SK-N-SH (cell line): Measurements from ENCODE around the gene SLC7A8. TPM values are rescaled to one million over a fixed set of nuclear protein-coding genes. Genes with fewer than 3 reads are reported as not detected.

Experiments used
- CTCF ChIA-PET: fragments of 300-600, 350-600 bp; formaldehyde crosslinking; extraction: SDS; loops from one replicate; lab custom pipeline; 2021; lab: Yijun Ruan, JAX
- POLR2A ChIA-PET: fragments of 350-600 bp; sonication (Branson Sonifier 250); formaldehyde crosslinking; extraction: SDS; loops from one replicate; lab custom pipeline; 2020; ENCODE audit warnings: antibody characterized with exemption, inconsistent platforms; lab: Yijun Ruan, JAX
- DNase-seq: peaks from one replicate; pipeline ENCODE4 v3.0.0; 2012
- H2AFZ ChIP-seq: fragments of 200-600 bp; sonication (generic); 2 replicates; pipeline ENCODE4 v1.8.1; 2016; ENCODE audit warnings: antibody characterized with exemption, mild to moderate bottlenecking, low read depth
- H3F3A ChIP-seq: fragments of 200-600 bp; sonication (generic); replicated peaks from 2 replicates; pipeline ENCODE3; 2016; ENCODE audit warnings: antibody characterized with exemption, mild to moderate bottlenecking; ENCODE audit not compliant: insufficient read depth
- H3K27ac ChIP-seq, 2 experiments: fragments of 200-500 bp in 1 of 2; fragments of 200-600 bp in 1 of 2; sonication (Bioruptor generic) in 1 of 2; sonication (generic), shearing (Covaris generic) in 1 of 2; 2 replicates each; pipeline versions ENCODE4 v1.5.1 to v1.6.1; 2014 to 2016; ENCODE audit warnings: low read depth in 2 of 2, inconsistent platforms in 1 of 2, low read length in 1 of 2, mild to moderate bottlenecking in 1 of 2, mixed read lengths in 1 of 2
- H3K27me3 ChIP-seq: fragments of 200-600 bp; sonication (generic), shearing (Covaris generic); 2 replicates; pipeline ENCODE4 v1.6.1; 2016; ENCODE audit warnings: mixed run types; ENCODE audit not compliant: insufficient read depth
- H3K36me3 ChIP-seq, 2 experiments: fragments of 200-500 bp in 1 of 2; fragments of 200-600 bp in 1 of 2; sonication (Bioruptor generic) in 1 of 2; sonication (generic) in 1 of 2; replicated peaks in 1 of 2; 2 replicates each; pipeline versions ENCODE3 to v1.5.1; 2014 to 2016; ENCODE audit warnings: low read length in 1 of 2, mild to moderate bottlenecking in 1 of 2; ENCODE audit not compliant: insufficient read depth in 2 of 2, control insufficient read depth in 1 of 2
- H3K4me1 ChIP-seq, 2 experiments: fragments of 200-500 bp in 1 of 2; fragments of 200-600 bp in 1 of 2; sonication (Bioruptor generic) in 1 of 2; sonication (generic), shearing (Covaris generic) in 1 of 2; 2 replicates each; pipeline versions ENCODE4 v1.5.1 to v1.6.1; 2014 to 2016; ENCODE audit warnings: low read depth in 1 of 2, low read length in 1 of 2, mixed run types in 1 of 2; ENCODE audit not compliant: insufficient read depth in 2 of 2, control insufficient read depth in 1 of 2
- H3K4me2 ChIP-seq: fragments of 200-600 bp; sonication (generic), shearing (Covaris generic); 2 replicates; pipeline ENCODE4 v1.6.1; 2017; ENCODE audit warnings: mixed run types
- H3K4me3 ChIP-seq, 2 experiments: fragments of 200-500 bp in 1 of 2; fragments of 200-600 bp in 1 of 2; sonication (Bioruptor generic) in 1 of 2; sonication (generic), shearing (Covaris generic) in 1 of 2; 2 replicates each; pipeline versions ENCODE4 v1.5.1 to v1.8.1; 2014 to 2016; ENCODE audit warnings: low read depth in 2 of 2, inconsistent platforms in 1 of 2, low read length in 1 of 2, mild to moderate bottlenecking in 1 of 2, mixed read lengths in 1 of 2, moderate library complexity in 1 of 2
- H3K79me2 ChIP-seq: fragments of 200-600 bp; sonication (generic); 2 replicates; pipeline ENCODE4 v1.8.1; 2017; ENCODE audit warnings: mild to moderate bottlenecking; ENCODE audit not compliant: insufficient read depth
- H3K9ac ChIP-seq: fragments of 200-600 bp; sonication (generic); 2 replicates; pipeline ENCODE4 v1.6.1; 2017; ENCODE audit warnings: mixed run types
- H3K9me2 ChIP-seq: fragments of 200-600 bp; sonication (generic); 2 replicates; pipeline ENCODE4 v1.6.1; 2017; ENCODE audit warnings: mixed run types
- H3K9me3 ChIP-seq: fragments of 200-600 bp; sonication (generic); 2 replicates; pipeline ENCODE4 v1.6.1; 2017; ENCODE audit warnings: mixed run types, mild to moderate bottlenecking, moderate library complexity
- H4K20me1 ChIP-seq: fragments of 200-600 bp; sonication (generic); 2 replicates; pipeline ENCODE4 v1.6.1; 2017; ENCODE audit warnings: mild to moderate bottlenecking, mixed run types; ENCODE audit not compliant: insufficient read depth
- CHD2 ChIP-seq: fragments of 150-350 bp; IDR thresholded peaks from 2 replicates; pipeline ENCODE4 v1.6.1; 2018; ENCODE audit warnings: low read length; ENCODE audit not compliant: partially characterized antibody
- ELF1 ChIP-seq: IDR thresholded peaks from 2 replicates; pipeline ENCODE4 v1.4.0; 2012
- EP300 ChIP-seq, 2 experiments: IDR thresholded peaks; 2 replicates each; pipeline versions ENCODE4 v1.4.0 to v1.6.1; 2012; ENCODE audit warnings: borderline replicate concordance in 1 of 2, low read depth in 1 of 2, low read length in 1 of 2
- EZH2phosphoT487 ChIP-seq: fragments of 200-600 bp; sonication (generic); IDR thresholded peaks from 2 replicates; pipeline ENCODE4 v1.6.1; 2017; ENCODE audit warnings: low read depth, mixed run types, mild to moderate bottlenecking, antibody characterized with exemption, moderate library complexity, borderline replicate concordance
- FOSL2 ChIP-seq: IDR thresholded peaks from 2 replicates; pipeline ENCODE4 v1.4.0; 2012; ENCODE audit warnings: low read depth, mild to moderate bottlenecking, moderate library complexity, borderline replicate concordance
- FOXM1 ChIP-seq: IDR thresholded peaks from 2 replicates; pipeline ENCODE4 v1.4.0; 2012; ENCODE audit warnings: low read depth, mild to moderate bottlenecking
- GABPA ChIP-seq: IDR thresholded peaks from 2 replicates; pipeline ENCODE4 v1.4.0; 2012; ENCODE audit warnings: low read depth, mild to moderate bottlenecking
- JUND ChIP-seq: IDR thresholded peaks from 2 replicates; pipeline ENCODE4 v1.4.0; 2012
- NFIC ChIP-seq: IDR thresholded peaks from 2 replicates; pipeline ENCODE4 v1.4.0; 2012; ENCODE audit warnings: borderline replicate concordance
- NRF1 ChIP-seq: IDR thresholded peaks from 2 replicates; pipeline ENCODE4 v1.6.1; 2012; ENCODE audit warnings: low read depth, mild to moderate bottlenecking, low read length
- RAD21 ChIP-seq: IDR thresholded peaks from 2 replicates; pipeline ENCODE4 v1.6.1; 2012; ENCODE audit warnings: mild to moderate bottlenecking, low read length
- RCOR1 ChIP-seq: fragments of 150-350 bp; IDR thresholded peaks from 2 replicates; pipeline ENCODE4 v1.6.1; 2017; ENCODE audit warnings: antibody characterized with exemption, low read length
- RXRA ChIP-seq: IDR thresholded peaks from 2 replicates; pipeline ENCODE4 v1.4.0; 2012; ENCODE audit warnings: low read depth, mild to moderate bottlenecking, borderline replicate concordance
- SIN3A ChIP-seq: IDR thresholded peaks from 2 replicates; pipeline ENCODE4 v1.6.1; 2012; ENCODE audit warnings: low read depth, mild to moderate bottlenecking, low read length, moderate library complexity, borderline replicate concordance
- SMC3 ChIP-seq: IDR thresholded peaks from 2 replicates; pipeline ENCODE4 v1.6.1; 2012; ENCODE audit warnings: low read depth, low read length, improper control_type of control experiment
- TAF1 ChIP-seq: IDR thresholded peaks from 2 replicates; pipeline ENCODE4 v1.6.1; 2012; ENCODE audit warnings: low read depth, mild to moderate bottlenecking, low read length, moderate library complexity, borderline replicate concordance
- TCF12 ChIP-seq: IDR thresholded peaks from 2 replicates; pipeline ENCODE4 v1.4.0; 2012
- TEAD4 ChIP-seq: IDR thresholded peaks from 2 replicates; pipeline ENCODE4 v1.4.0; 2012; ENCODE audit warnings: mild to moderate bottlenecking, borderline replicate concordance; ENCODE audit not compliant: insufficient read depth
- USF1 ChIP-seq: IDR thresholded peaks from 2 replicates; pipeline ENCODE4 v1.4.0; 2012; ENCODE audit warnings: low read depth, borderline replicate concordance
- WGBS: methylation state at CpG from one replicate; pipeline ENCODE4 v1.1.6; 2017; ENCODE audit warnings: low lambda C conversion rate; 5-methylcytosine and 5-hydroxymethylcytosine counted together
- polyA plus RNA-seq, 3 experiments: library from polyadenylated mRNA; depleted of rRNA; stranded (reverse); fragments of >200 nt; gene quantifications; 2 replicates each; pipeline ENCODE4 v1.2.3, GENCODE V29; 2012
- TF ChIP-seq, protein P1 (sequence below): fragments of 150-350 bp; IDR thresholded peaks from 2 replicates; pipeline ENCODE4 v1.6.1; 2017; ENCODE audit warnings: antibody characterized with exemption, low read length, low read depth, borderline replicate concordance
- TF ChIP-seq, protein P2 (sequence below): IDR thresholded peaks from 2 replicates; pipeline ENCODE4; 2012
- TF ChIP-seq, protein P3 (sequence below): fragments of 150-350 bp; IDR thresholded peaks from 2 replicates; pipeline ENCODE4 v1.6.1; 2016; ENCODE audit warnings: mild to moderate bottlenecking, low read depth, low read length

SLC7A8 gene
- polyA plus RNA-seq, 1 of the 3 experiments (the other 2 are of a cell fraction): 1.4 TPM

DNA sequence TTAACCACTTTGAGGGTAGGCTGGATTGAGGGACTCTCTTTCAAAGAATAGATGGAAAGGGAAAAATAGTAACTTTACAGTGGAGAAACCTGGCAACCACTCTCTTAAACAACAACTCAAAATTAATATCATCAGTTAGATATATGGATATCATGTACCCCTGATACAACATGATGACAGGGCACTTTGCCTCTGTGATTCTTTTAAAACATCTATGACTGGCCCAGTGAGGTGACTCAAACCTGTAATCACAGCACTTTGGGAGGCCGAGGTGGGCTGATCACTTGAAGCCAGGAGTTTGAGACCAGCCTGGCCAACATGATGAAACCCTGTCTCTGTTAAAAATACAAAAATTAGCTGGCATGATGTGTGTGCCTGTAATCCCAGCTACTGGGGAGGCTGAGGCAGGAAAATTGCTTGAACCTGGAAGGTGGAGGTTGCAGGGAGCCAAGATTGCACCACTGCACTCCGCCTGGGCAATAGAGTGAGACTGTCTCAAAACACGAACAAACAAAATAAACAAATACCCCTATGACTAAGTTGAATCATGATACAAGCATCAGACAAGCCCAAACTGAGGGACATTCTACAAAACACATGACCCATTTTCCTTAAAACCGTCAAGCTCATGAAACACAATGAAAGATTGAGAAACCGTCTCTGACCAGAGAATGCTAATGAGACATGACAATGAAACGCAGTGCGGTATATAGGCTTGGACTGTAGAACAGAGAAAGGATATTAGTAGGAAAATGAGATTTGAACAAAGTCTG, 26.4 kb upstream of the SLC7A8 start:
- Histone ChIP-seq H3K4me3 (no peak overlapping the region), H3K4me1 (no peaks in the 10 kb centered on the region), H2AFZ (no peak overlapping the region), H3F3A (no peaks in the 10 kb centered on the region), H3K79me2 (no peaks in the 10 kb centered on the region), H3K9me3 (no peaks in the 10 kb centered on the region), H3K27me3 (peaks cover 45% of the 10 kb centered on the region; the same call in 1 of the 2 replicates), H3K9ac (no peak overlapping the region), H3K27ac (no peak overlapping the region), H3K36me3 (no peaks in the 10 kb centered on the region), H3K9me2 (no peaks in the 10 kb centered on the region), H4K20me1 (no peaks in the 10 kb centered on the region), H3K4me2 (no peak overlapping the region)
- POLR2A ChIA-PET: no interaction called here
- WGBS: 19% methylated on average over 7 of the region's 7 CpGs
- no peak for DNase-seq
- CTCF ChIA-PET: no interaction called here
- TF ChIP-seq TEAD4: no peak
- no peak for TF ChIP-seq EZH2phosphoT487
- TF ChIP-seq, protein P1, sequence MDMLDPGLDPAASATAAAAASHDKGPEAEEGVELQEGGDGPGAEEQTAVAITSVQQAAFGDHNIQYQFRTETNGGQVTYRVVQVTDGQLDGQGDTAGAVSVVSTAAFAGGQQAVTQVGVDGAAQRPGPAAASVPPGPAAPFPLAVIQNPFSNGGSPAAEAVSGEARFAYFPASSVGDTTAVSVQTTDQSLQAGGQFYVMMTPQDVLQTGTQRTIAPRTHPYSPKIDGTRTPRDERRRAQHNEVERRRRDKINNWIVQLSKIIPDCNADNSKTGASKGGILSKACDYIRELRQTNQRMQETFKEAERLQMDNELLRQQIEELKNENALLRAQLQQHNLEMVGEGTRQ: no peak
- TF ChIP-seq NFIC: no peak
- TF ChIP-seq, protein P2, sequence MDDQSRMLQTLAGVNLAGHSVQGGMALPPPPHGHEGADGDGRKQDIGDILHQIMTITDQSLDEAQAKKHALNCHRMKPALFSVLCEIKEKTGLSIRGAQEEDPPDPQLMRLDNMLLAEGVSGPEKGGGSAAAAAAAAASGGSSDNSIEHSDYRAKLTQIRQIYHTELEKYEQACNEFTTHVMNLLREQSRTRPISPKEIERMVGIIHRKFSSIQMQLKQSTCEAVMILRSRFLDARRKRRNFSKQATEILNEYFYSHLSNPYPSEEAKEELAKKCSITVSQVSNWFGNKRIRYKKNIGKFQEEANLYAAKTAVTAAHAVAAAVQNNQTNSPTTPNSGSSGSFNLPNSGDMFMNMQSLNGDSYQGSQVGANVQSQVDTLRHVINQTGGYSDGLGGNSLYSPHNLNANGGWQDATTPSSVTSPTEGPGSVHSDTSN: no peak
- no peak for TF ChIP-seq SMC3
- TF ChIP-seq EP300 (IDR thresholded peaks at IDR 0.05; ENCODE audit: borderline replicate concordance in 1 of 2, low read depth in 1 of 2, low read length in 1 of 2): no peak
- no peak for TF ChIP-seq FOXM1
- TF ChIP-seq RAD21: no peak
- no peak for TF ChIP-seq USF1
- no peak for TF ChIP-seq NRF1
- TF ChIP-seq RXRA: no peak
- TF ChIP-seq JUND: no peak

GRCh38 chr14:23208324-23208723, 24.9 kb upstream of the SLC7A8 start:
- Histone ChIP-seq H3K27ac (no peak overlapping the region), H3K27me3 (peaks cover 46% of the 10 kb centered on the region; the same call in 1 of the 2 replicates), H3K4me3 (no peak overlapping the region), H3K9me2 (no peaks in the 10 kb centered on the region), H3K4me2 (no peak overlapping the region), H3K9me3 (no peaks in the 10 kb centered on the region), H2AFZ (no peak overlapping the region), H3K36me3 (no peaks in the 10 kb centered on the region), H3K4me1 (no peaks in the 10 kb centered on the region), H3K79me2 (no peaks in the 10 kb centered on the region), H3K9ac (no peak overlapping the region), H3F3A (no peaks in the 10 kb centered on the region), H4K20me1 (no peaks in the 10 kb centered on the region)
- POLR2A ChIA-PET: no interaction called here
- CTCF ChIA-PET: interaction anchor here (0.9 to 4.8 kb wide), 3 partner anchors 8 to 88 kb away, joined by 3 to 24 read pairs (median 9); no protein-coding TSS in a partner anchor
- DNase-seq: no peak
- TF ChIP-seq, protein P3, sequence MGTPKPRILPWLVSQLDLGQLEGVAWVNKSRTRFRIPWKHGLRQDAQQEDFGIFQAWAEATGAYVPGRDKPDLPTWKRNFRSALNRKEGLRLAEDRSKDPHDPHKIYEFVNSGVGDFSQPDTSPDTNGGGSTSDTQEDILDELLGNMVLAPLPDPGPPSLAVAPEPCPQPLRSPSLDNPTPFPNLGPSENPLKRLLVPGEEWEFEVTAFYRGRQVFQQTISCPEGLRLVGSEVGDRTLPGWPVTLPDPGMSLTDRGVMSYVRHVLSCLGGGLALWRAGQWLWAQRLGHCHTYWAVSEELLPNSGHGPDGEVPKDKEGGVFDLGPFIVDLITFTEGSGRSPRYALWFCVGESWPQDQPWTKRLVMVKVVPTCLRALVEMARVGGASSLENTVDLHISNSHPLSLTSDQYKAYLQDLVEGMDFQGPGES: no peak
- no peak for TF ChIP-seq RXRA
- no peak for TF ChIP-seq EZH2phosphoT487
- no peak for TF ChIP-seq NRF1
- no peak for TF ChIP-seq FOSL2
- TF ChIP-seq ELF1: no peak
- TF ChIP-seq TCF12: no peak
- TF ChIP-seq TAF1: no peak
- no peak for TF ChIP-seq JUND
- TF ChIP-seq RCOR1: no peak
- no peak for TF ChIP-seq GABPA
- no peak for TF ChIP-seq CHD2
- no peak for TF ChIP-seq FOXM1
- no peak for TF ChIP-seq SIN3A
- TF ChIP-seq, protein P2: no peak
